ENCODE measurements around the gene CACNA2D1.
A peak's percentile ranks its signal among the peaks of the same experiment; 100 is the strongest.

The CACNA2D1 gene

DNA sequence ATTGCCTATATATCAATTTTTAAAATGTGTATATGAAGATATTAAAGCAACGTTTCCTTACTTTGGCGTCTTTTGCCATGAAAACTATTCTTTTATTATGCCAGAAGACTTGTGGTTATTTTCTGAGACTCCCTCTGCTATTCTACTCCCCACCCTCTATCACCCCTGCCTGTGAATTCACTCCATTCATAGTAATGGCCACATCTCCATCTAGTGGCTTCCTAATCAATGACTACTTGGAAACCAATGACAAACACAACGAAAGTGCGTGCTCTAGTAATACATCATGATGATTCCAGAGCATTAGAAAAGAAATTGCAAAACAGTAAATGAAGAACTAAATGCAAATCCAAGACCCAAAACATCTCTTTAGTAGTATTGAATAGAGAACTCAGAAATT, 487.1 kb downstream of the CACNA2D1 start:
- TF ChIP-seq, protein P1, sequence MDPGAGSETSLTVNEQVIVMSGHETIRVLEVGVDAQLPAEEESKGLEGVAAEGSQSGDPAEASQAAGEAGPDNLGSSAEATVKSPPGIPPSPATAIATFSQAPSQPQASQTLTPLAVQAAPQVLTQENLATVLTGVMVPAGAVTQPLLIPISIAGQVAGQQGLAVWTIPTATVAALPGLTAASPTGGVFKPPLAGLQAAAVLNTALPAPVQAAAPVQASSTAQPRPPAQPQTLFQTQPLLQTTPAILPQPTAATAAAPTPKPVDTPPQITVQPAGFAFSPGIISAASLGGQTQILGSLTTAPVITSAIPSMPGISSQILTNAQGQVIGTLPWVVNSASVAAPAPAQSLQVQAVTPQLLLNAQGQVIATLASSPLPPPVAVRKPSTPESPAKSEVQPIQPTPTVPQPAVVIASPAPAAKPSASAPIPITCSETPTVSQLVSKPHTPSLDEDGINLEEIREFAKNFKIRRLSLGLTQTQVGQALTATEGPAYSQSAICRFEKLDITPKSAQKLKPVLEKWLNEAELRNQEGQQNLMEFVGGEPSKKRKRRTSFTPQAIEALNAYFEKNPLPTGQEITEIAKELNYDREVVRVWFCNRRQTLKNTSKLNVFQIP (CRISPR knock-in tag; IDR thresholded peaks at IDR 0.05; ENCODE audit: borderline replicate concordance, low read depth), result 0 out of 2 replicates have a peak, but pooled peaks have one; percentile 70
- TF ChIP-seq ISL1 (CRISPR knock-in tag; IDR thresholded peaks at IDR 0.05) (no peak), SNAI2 (CRISPR knock-in tag; IDR thresholded peaks at IDR 0.05) (no peak)
- TF ChIP-seq, protein P2, sequence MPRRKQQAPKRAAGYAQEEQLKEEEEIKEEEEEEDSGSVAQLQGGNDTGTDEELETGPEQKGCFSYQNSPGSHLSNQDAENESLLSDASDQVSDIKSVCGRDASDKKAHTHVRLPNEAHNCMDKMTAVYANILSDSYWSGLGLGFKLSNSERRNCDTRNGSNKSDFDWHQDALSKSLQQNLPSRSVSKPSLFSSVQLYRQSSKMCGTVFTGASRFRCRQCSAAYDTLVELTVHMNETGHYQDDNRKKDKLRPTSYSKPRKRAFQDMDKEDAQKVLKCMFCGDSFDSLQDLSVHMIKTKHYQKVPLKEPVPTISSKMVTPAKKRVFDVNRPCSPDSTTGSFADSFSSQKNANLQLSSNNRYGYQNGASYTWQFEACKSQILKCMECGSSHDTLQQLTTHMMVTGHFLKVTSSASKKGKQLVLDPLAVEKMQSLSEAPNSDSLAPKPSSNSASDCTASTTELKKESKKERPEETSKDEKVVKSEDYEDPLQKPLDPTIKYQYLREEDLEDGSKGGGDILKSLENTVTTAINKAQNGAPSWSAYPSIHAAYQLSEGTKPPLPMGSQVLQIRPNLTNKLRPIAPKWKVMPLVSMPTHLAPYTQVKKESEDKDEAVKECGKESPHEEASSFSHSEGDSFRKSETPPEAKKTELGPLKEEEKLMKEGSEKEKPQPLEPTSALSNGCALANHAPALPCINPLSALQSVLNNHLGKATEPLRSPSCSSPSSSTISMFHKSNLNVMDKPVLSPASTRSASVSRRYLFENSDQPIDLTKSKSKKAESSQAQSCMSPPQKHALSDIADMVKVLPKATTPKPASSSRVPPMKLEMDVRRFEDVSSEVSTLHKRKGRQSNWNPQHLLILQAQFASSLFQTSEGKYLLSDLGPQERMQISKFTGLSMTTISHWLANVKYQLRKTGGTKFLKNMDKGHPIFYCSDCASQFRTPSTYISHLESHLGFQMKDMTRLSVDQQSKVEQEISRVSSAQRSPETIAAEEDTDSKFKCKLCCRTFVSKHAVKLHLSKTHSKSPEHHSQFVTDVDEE (CRISPR knock-in tag; IDR thresholded peaks at IDR 0.05), result no peak
- TF ChIP-seq, protein P3, sequence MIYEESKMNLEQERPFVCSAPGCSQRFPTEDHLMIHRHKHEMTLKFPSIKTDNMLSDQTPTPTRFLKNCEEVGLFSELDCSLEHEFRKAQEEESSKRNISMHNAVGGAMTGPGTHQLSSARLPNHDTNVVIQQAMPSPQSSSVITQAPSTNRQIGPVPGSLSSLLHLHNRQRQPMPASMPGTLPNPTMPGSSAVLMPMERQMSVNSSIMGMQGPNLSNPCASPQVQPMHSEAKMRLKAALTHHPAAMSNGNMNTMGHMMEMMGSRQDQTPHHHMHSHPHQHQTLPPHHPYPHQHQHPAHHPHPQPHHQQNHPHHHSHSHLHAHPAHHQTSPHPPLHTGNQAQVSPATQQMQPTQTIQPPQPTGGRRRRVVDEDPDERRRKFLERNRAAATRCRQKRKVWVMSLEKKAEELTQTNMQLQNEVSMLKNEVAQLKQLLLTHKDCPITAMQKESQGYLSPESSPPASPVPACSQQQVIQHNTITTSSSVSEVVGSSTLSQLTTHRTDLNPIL (CRISPR knock-in tag; IDR thresholded peaks at IDR 0.05; ENCODE audit: low read depth), result no peak
- peak; percentile 84 for ATAC-seq

DNA sequence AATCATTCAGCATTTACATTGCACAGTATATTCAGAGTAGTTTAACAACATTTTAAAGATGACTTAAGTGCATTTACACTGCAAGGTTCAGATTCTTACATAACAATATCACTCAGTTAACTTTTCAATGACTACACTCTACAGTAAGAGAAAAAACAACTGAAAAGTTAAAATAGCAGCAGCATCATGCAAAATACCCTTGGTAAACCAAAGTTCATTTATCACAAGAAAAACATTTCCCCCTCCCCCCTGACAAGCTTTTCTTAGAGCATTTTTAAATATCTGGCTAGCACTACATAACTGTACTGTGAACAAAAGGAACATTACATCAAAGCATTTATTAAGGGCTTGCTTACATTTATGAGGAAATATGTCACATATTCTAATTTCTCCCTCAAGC, 494.3 kb downstream of the CACNA2D1 start:
- ATAC-seq, result no peak
- TF ChIP-seq BACH2 (CRISPR knock-in tag; IDR thresholded peaks at IDR 0.05; ENCODE audit: borderline replicate concordance) (no peak), ZC3H10 (CRISPR knock-in tag; IDR thresholded peaks at IDR 0.05) (no peak), PPARA (CRISPR knock-in tag; IDR thresholded peaks at IDR 0.05; ENCODE audit: borderline replicate concordance) (no peak), TOX (CRISPR knock-in tag; IDR thresholded peaks at IDR 0.05; ENCODE audit: borderline replicate concordance) (no peak), RARB (CRISPR knock-in tag; IDR thresholded peaks at IDR 0.05) (no peak)

DNA sequence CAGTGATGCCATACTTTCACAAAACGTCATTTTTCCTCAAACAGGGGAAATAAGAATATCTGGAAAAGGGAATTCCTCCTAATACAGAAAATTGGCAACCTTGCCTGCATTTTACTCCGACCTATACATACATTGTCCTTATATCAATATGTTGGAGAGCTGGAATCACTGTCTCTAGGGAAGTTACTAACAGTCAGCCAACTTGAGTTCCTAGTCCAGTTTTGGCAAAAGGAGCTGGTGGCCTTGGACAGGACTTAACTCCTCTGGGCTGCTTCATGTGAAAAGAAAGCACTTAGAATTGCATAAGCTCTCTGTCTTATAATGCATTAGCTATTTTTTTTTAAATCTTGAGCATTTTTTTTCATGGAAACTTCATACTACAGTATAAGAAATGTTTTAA, 499.5 kb downstream of the CACNA2D1 start:
- no peak for ATAC-seq
- TF ChIP-seq ZNF70 (CRISPR knock-in tag; IDR thresholded peaks at IDR 0.05) (no peak), ISL1 (CRISPR knock-in tag; IDR thresholded peaks at IDR 0.05) (no peak), ESRRG (CRISPR knock-in tag; IDR thresholded peaks at IDR 0.05) (no peak), CSDC2 (CRISPR knock-in tag; IDR thresholded peaks at IDR 0.05) (no peak), ZC3H10 (CRISPR knock-in tag; IDR thresholded peaks at IDR 0.05) (no peak), ZNF565 (CRISPR knock-in tag; conservative IDR thresholded peaks at IDR 0.05; ENCODE audit: low read depth) (no peak), RARB (CRISPR knock-in tag; IDR thresholded peaks at IDR 0.05) (no peak), SNAI2 (CRISPR knock-in tag; IDR thresholded peaks at IDR 0.05) (no peak)
- TF ChIP-seq, protein P3 (CRISPR knock-in tag; IDR thresholded peaks at IDR 0.05; ENCODE audit: low read depth), result no peak
- TF ChIP-seq, protein P2 (CRISPR knock-in tag; IDR thresholded peaks at IDR 0.05), result no peak

DNA sequence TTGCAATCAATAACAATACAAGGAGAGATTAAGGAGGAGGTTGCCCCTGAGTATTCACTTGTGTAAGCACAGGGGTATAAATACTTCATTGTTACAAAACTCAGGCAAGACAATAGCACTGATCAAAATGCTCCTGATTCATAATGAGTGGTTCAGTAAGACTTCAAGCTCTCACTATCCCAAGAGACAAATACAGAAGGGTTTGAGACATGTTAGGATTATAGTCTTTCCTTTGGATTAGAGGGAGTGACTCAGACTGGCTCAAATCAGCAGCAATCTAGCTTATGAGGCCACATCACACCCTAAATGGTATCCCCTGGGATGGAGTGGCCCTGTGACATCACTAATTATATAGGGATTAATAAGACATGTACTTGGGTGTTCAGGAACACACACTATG, 506.5 kb downstream of the CACNA2D1 start:
- ATAC-seq, result no peak
- TF ChIP-seq ZC3H10 (CRISPR knock-in tag; IDR thresholded peaks at IDR 0.05) (no peak), CSDC2 (CRISPR knock-in tag; IDR thresholded peaks at IDR 0.05) (no peak), ZNF8 (CRISPR knock-in tag; IDR thresholded peaks at IDR 0.05) (no peak), BACH2 (CRISPR knock-in tag; IDR thresholded peaks at IDR 0.05; ENCODE audit: borderline replicate concordance) (no peak), TCF4 (CRISPR knock-in tag; IDR thresholded peaks at IDR 0.05; ENCODE audit: borderline replicate concordance) (no peak), ARNTL (CRISPR knock-in tag; IDR thresholded peaks at IDR 0.05; ENCODE audit: borderline replicate concordance, low read depth) (no peak), PPARA (CRISPR knock-in tag; IDR thresholded peaks at IDR 0.05; ENCODE audit: borderline replicate concordance) (no peak), GLIS3 (CRISPR knock-in tag; IDR thresholded peaks at IDR 0.05) (no peak), TOX (CRISPR knock-in tag; IDR thresholded peaks at IDR 0.05; ENCODE audit: borderline replicate concordance) (no peak), ZNF565 (CRISPR knock-in tag; conservative IDR thresholded peaks at IDR 0.05; ENCODE audit: low read depth) (no peak), ZNF70 (CRISPR knock-in tag; IDR thresholded peaks at IDR 0.05) (no peak)
- TF ChIP-seq, protein P4, sequence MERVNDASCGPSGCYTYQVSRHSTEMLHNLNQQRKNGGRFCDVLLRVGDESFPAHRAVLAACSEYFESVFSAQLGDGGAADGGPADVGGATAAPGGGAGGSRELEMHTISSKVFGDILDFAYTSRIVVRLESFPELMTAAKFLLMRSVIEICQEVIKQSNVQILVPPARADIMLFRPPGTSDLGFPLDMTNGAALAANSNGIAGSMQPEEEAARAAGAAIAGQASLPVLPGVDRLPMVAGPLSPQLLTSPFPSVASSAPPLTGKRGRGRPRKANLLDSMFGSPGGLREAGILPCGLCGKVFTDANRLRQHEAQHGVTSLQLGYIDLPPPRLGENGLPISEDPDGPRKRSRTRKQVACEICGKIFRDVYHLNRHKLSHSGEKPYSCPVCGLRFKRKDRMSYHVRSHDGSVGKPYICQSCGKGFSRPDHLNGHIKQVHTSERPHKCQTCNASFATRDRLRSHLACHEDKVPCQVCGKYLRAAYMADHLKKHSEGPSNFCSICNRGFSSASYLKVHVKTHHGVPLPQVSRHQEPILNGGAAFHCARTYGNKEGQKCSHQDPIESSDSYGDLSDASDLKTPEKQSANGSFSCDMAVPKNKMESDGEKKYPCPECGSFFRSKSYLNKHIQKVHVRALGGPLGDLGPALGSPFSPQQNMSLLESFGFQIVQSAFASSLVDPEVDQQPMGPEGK (CRISPR knock-in tag; IDR thresholded peaks at IDR 0.05; ENCODE audit: borderline replicate concordance), result no peak
- TF ChIP-seq, protein P5, sequence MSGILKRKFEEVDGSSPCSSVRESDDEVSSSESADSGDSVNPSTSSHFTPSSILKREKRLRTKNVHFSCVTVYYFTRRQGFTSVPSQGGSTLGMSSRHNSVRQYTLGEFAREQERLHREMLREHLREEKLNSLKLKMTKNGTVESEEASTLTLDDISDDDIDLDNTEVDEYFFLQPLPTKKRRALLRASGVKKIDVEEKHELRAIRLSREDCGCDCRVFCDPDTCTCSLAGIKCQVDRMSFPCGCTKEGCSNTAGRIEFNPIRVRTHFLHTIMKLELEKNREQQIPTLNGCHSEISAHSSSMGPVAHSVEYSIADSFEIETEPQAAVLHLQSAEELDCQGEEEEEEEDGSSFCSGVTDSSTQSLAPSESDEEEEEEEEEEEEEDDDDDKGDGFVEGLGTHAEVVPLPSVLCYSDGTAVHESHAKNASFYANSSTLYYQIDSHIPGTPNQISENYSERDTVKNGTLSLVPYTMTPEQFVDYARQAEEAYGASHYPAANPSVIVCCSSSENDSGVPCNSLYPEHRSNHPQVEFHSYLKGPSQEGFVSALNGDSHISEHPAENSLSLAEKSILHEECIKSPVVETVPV (CRISPR knock-in tag; IDR thresholded peaks at IDR 0.05), result no peak
- TF ChIP-seq, protein P3 (CRISPR knock-in tag; IDR thresholded peaks at IDR 0.05; ENCODE audit: low read depth), result no peak

Measured in SK-N-SH treated with all-trans-retinoic acid at 6 μM for 48 hours (cell line).